NCI-H345 treated with DMSO at 0.1 percent for 48 hours (cell line): ENCODE measurements around the gene CD248.
"Not testable (repeated sequence)": the region's sequence is repeated elsewhere in the genome, so short reads cannot be mapped to it uniquely, and the experiment has no call there.

Experiments
- DNase-seq: peaks from one replicate; lab custom pipeline; 2025; ENCODE audit not compliant: unreplicated experiment; lab: John Stamatoyannopoulos, UW

CD248 gene

DNA sequence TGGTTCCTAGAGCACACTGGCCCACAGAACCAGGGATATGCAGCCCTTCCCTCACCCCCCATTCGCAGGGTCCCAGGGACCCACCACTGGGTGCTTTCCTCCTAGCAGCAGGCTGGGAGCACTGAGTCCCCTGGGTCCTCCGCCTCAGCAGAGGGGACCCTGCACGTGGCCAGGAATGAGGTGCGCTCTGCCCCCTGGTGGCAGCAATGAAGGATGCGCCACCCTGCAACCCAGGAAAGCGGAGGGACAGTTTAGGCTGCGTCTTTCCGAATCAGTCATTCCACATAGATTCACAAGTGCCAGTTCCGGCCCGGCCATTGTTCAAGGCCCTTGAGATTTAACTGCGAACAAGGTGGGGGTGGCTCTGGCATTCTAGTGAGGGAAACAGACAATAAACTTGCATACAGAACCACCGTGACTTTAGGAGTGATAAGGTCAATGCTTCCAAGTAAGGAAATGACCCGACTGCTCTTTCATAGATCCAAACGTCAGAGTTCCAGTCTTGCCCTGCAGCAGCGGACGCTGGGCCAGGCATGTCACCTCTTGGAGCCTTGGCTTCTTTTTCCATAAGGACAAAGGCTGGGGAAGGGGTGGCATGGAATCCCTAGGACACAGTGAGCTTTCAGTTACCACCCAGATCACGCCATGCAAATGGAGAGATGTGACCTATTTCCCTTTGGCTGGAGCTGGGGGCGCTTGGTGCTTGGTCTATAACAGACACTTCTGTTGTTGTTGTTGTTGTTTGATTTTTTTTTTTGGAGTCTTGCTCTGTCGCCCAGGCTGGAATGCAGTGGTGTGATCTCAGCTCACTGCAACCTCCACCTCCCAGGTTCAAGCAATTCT is 11.7 kb upstream of the CD248 start:
- DNase-seq = peak; percentile 55

DNA sequence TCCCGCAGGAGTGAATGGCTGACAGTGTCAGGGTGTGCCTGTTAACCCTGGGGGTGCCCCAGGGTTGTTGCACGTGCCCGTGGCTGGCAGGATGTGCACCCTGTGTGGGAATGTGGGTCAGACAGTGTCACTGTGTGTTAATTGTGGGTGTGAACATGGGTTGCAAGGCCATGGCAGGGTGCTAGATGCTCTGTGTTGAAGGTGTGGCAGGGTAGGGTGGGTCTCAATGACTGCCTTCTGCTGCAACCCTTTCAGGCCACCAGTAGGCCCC is 11.1 kb upstream of the CD248 start:
- no peak for DNase-seq

DNA sequence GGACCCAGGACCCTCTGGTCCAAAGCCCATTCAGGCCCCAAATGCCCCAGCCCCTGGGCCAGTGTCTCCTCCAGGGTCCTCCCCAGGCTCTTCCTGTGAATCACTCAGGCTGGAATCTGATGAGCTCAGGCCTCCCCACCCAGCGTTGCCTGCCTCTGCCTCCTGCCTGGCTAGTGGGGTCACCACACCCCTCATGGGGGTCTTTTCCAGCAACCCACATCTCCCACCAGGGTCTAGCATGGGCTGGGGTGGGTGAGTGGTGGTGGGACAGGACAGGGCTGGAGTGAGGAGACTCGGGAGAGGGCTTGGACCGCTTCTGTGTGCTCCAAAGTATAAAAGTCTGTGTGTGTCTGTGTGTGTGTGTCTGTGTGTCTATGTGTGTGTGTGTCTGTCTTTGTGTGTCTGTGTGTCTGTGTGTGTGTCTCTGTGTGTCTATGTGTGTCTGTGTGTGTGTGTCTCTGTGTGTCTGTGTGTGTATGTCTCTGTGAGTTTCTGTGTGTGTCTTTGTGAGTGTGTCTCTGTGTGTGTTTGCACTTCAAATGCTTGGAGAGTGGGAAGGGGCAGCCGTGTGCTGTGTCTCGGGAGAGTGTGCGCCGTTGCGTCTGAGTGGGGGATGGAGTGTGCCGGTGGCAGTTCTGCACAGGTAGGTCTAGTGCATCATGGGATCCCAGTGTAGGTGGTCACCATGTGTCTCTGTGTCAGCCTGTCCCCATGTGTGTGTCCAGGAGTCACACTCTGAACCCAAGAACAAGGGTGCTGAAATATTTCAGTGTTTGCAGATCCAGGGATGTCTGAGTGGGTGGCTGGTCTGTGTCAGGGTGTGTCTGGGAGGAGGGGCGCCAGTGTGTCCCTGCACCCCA is 10.6 kb upstream of the CD248 start:
- no peak for DNase-seq

DNA sequence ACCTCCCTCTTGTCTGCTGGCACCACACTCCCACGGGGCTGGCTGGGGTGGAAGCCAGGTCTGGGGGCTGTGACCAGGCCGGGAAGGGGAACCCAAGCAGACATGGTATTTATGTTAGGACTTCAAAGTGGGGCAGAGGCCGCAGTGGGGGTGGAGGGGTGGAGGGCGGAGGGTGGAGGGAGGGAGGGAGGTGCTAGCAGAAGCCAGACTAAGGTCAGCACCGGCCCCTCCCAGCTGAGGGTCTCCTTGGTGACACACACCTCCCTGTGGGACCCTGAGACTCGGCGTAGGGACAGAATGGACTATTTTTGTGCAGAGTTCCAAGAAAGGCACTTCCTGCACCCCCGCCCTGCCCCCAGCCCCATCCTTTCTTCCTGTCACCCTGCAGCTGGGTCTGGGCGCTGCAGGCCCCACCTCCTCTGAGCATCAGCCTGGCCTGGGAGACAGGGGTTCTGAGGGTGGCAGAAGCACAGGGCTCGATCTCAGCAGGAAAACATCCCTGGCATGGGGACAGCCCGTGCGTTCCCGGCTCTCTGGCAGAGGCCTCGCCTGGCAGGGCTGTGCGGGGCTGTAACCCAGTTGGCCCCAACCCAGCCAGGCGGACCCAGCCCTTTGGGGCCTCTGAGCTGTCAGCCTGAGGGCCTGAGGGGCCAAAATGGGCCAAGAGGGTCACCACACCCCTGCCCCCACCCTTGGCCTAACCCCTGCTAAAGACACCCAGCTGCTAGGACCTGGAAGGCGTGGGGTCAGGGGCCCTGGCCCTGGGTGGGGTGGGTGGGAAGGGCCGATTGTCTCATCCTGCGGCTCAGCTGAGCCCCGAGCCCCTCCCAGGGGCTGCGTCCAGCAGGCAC is 9.6 kb upstream of the CD248 start:
- DNase-seq = no peak

DNA sequence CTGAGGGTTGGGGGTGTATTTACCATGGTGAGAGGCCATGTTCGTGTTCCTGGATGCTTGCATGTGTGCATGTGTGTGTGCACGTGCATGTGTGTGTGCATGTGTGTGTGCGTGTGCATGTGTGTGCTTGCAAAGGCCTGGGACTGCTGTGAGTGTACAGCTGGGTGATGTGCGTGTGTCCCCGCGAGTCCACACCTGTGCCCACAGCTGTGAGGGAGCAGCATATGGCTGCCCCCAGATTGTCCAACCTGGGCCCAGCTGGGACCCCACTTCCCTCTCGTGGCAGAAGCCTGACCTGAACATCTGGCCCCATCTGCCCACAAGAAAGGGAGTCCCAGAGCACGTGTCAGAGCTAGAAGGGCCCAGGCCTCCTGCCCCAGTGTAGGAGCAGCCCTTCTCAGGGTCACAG is 8.4 kb upstream of the CD248 start:
- DNase-seq = no peak

DNA sequence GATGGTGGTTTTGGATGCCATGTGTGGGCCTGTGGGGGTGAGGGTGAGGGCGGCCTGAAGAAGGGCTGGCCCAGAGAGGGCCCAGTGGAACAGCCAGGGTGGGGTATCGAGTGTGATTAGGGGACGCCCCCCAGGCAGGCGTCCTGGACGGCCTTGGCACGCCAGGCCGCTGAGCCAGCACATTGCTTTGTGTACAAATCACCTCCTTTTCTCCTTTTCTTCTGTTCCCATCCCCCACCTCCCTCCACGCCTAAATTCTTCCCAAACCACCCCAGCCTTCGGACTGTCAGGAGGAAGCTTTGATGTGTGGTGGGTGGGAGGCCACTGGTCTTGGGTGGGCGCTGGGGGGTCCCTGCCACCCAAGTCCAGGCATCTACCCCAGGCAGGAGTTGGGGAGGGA is 7.8 kb upstream of the CD248 start:
- DNase-seq = no peak

DNA sequence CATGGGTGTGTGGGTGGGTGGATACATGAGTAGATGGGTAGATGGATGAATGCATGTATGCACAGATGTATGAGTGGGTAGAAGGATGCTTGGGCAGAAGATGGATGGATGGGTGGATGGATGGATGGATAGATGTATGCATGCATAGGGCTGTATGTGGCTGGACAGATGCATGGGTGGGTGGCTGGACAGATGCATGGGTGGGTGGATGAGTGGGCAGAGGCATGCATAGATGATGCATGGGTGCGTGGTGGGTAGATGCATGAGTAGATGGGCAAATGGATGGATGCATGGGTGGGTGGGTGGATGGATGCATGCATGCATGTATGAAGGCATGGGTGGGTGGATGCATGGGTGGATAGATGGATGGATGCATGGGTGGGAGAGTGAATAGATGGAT is 6.8 kb upstream of the CD248 start:
- DNase-seq = no peak

DNA sequence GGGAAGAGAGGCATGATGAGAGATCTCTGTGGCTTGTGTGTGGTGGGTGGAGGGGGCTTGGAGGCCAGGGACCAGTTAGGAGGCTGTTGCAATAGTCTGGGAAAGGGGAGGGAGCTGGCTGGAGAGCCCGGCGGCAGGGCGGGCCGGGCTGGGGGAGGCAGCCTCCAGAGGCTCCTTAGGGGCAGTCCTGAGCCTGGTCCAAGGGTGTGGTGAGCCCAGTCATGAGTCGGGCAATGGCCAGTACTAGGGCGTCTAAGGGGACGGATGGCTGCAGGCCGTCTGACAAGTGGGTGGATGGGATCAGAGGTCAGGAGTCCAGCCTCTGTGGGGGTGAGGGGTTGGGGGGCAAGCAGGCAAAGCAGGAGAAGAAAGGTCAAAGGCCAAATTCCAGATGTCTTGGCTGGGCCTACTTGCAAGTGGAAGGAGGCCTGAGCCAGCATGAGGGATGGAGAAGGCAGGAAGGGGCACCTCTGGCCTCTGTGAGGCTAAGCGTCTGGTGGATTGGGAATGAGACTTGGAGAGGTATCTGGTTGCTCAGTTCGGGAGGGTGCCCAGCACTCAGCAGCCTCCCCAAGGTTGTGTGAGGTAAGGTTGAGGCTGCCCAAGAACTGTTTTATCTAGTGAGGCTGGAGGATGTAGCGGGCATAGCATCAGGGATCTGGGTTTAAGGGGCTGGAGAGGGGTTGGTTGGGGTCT is 6.0 kb upstream of the CD248 start:
- DNase-seq = no peak

- no peak for DNase-seq
These were observed 4.8 kb upstream of the CD248 start for GRCh38 chr11:66321606-66322005.

GRCh38 chr11:66320748-66321147 is 3.9 kb upstream of the CD248 start:
- not testable (repeated sequence) for DNase-seq

- DNase-seq = not testable (repeated sequence)
These were observed 3.4 kb upstream of the CD248 start for GRCh38 chr11:66320289-66320688.

- DNase-seq = no peak
These were observed 1.7 kb upstream of the CD248 start for GRCh38 chr11:66318600-66318970.

- no peak for DNase-seq
These were observed 1.1 kb upstream of the CD248 start for GRCh38 chr11:66317723-66318599.

- DNase-seq = no peak
These were observed 478 bp upstream of the CD248 start for GRCh38 chr11:66317322-66317722.

GRCh38 chr11:66315921-66316811 is 678 bp downstream of the CD248 start:
- no peak for DNase-seq

GRCh38 chr11:66315498-66315885 is 1.4 kb downstream of the CD248 start:
- no peak for DNase-seq

- no peak for DNase-seq
These were observed 2.0 kb downstream of the CD248 start for GRCh38 chr11:66314561-66315497.

DNA sequence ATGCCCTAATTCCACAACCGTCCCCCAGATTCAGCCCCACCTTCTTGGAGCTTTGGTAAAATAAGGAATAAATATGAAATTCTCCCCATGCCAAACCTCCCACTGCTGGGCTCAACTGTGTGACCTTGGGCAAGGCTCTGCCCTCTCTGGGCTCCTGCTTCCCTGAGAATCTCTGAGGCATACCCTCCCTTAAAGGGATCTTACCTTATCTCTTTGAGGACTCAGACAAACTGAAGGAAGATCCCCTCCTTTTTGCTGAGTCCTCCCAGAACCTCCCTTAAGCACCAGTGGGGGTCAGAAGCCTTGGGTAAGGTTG is 2.7 kb downstream of the CD248 start:
- no peak for DNase-seq
